GM12865 (cell line): ENCODE data around the gene PPFIBP1.

Experiments used
- DNase-seq: peaks from one replicate; pipeline ENCODE4 v3.0.0; 2010; ENCODE audit warnings: low read depth
- H3K4me3 ChIP-seq: 2 replicates; pipeline ENCODE4 v1.5.1; 2011; ENCODE audit warnings: mild to moderate bottlenecking, low read depth, low read length, control low read depth
- TF ChIP-seq, protein P1 (sequence below): IDR thresholded peaks from 2 replicates; pipeline ENCODE4 v1.5.1; 2011; ENCODE audit warnings: low read length, control low read depth, low read depth, inconsistent platforms; ENCODE audit not compliant: insufficient read depth; ENCODE audit errors: missing control alignments

PPFIBP1 gene

DNA sequence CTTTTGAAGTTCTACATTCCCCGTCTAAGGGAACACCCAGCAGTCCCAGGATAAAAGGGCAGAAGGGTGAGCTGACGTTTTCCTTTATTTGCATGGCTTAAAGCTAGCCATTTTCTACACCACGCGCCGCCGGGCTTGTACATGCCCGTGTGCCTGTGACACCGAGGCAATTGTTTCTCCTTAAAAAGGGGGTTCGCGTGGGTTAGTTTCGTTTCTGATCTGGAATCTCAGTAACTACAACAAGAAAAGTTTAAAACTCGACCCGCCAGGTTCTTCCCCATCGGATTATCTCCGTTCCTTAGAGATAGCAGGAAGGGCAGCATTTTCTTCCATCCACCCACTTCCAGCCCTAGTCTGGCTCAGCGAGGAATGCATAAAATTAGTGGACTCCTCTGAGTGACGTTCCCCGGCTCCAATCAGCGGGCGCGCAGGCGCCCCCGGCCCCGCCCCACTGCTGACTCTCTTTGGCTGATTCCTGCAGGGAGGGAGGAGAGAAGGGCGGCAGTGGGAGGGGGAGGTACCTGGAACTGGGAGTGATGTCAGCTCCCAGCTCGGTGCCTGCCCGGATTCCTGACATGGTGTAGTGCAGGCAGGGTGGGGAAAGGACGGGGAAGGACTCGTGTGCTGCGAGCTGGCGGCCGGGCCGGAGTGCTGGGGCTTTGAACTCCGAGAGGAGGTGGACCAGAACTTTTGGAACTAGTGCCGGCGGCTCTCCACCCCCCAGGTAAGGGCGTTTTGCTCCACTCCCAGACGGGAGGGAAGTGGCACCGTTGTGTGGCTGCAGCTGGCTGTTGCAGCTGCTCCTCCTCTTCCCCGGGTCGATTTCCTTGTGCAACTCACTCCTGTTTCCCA, at the start of gene PPFIBP1:
PPFIBP1 (plus strand) TSS at position 565 of the 852 bp plus-strand sequence. CDS start 109,191 bp downstream, outside the sequence.
- peak; percentile 96 for DNase-seq
- TF ChIP-seq, protein P1, sequence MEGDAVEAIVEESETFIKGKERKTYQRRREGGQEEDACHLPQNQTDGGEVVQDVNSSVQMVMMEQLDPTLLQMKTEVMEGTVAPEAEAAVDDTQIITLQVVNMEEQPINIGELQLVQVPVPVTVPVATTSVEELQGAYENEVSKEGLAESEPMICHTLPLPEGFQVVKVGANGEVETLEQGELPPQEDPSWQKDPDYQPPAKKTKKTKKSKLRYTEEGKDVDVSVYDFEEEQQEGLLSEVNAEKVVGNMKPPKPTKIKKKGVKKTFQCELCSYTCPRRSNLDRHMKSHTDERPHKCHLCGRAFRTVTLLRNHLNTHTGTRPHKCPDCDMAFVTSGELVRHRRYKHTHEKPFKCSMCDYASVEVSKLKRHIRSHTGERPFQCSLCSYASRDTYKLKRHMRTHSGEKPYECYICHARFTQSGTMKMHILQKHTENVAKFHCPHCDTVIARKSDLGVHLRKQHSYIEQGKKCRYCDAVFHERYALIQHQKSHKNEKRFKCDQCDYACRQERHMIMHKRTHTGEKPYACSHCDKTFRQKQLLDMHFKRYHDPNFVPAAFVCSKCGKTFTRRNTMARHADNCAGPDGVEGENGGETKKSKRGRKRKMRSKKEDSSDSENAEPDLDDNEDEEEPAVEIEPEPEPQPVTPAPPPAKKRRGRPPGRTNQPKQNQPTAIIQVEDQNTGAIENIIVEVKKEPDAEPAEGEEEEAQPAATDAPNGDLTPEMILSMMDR, result peak; percentile 30
- H3K4me3 ChIP-seq, result peak within 1 kb of the TSS; percentile 79

DNA sequence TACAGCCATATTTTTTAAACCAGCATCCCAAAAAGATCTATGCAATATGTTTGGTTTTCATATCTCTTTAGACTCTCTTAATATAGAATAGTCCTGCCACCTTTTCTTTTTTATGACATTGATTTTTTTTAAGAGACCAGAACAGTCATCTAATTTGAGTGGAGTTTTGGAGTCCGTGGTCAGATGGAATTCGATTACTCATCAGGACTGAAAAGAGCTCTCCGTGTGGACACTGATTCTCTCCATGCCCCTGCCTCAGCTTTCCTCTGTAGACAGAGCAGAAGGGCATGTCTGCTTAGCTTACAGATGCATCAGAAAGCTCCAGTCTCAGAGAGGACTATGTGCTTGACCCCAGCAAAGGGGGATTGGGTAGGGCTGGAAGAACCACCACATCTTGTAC, 49.7 kb upstream of the PPFIBP1 start:
- TF ChIP-seq, protein P1, result no peak
- H3K4me3 ChIP-seq, result no peak overlapping the region
- no peak for DNase-seq

DNA sequence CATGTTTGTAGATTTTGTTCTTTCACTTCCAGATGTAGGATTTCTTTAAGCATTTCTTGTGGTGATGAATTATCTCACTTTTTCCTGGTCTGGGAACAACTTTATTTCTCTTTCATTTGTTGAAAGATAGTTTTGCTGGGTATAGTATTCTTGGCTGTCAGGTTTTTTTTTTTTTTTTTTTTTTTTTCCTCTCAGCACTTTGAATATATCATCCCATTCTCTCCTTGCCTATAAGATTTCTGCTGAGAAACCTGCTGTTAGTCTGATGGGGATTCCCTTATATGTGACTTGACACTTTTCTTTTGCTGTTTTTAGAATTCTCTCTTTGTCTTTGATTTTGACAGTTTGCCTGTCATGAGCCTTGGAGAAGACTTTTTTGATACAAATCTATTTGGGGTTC, 47.0 kb upstream of the PPFIBP1 start:
- H3K4me3 ChIP-seq, result no peak overlapping the region
- DNase-seq, result no peak
- TF ChIP-seq, protein P1, result no peak

DNA sequence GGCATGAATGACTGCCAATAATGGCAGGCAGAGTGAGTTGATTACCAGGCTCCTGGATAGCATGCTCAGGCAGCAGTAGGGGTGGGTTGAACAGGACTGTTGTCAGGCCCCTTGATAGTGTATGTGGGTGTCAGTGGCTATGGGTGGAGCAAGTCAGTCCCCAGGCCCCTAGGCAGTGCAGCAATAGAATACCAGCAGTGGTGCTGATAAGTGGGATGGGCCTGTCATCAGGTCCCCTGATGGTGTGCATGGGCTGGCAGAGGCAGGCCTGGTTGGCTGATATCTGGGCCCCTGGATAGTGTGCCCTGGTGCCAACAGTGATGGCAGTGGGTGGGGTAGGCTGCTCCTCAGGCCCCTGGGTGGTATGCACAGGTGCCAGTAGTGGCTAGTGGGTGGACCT, 45.1 kb upstream of the PPFIBP1 start:
- no peak for DNase-seq
- TF ChIP-seq, protein P1, result no peak
- no peak overlapping the region for H3K4me3 ChIP-seq

DNA sequence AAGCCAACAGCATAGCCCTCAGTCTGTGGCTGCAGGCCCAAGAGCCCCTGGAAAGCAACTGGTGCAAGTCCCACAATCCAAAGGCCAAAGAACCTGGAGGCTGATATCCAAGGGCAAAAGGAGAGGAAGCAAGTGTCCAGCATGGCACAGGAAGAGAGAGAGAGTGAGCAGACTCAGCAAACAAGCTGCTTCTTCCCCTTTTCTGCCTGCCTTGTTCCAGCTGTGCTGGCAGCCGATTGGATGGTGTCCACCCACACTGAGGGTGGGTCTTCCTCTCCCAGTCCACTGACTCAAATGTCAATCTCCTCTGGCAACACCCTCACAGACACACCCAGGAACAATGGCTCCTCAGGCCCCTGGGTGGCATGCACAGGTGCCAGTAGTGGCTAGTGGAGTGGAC, 44.0 kb upstream of the PPFIBP1 start:
- DNase-seq, result no peak
- H3K4me3 ChIP-seq, result no peak overlapping the region

DNA sequence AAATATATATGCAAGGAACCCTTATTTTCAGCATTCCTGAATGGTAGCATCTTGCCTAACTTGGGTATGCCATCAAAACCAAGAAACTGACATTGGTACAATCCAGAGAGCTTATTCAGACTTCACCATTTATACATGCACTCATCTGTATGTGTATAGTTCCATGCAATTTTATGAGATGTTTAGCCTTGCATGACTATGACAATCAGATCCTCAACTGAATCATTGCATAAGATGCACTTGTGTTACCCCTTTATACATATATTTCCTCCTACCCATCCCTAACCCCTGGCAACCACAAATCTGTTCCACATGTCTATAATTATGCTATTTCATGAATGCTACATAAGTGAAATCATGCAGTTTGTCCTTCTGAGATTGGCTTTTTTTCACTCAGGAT, 37.0 kb upstream of the PPFIBP1 start:
- TF ChIP-seq, protein P1, result no peak

More for the DNA sequence above, 44.0 kb upstream of the PPFIBP1 start:
- TF ChIP-seq, protein P1, result no peak

DNA sequence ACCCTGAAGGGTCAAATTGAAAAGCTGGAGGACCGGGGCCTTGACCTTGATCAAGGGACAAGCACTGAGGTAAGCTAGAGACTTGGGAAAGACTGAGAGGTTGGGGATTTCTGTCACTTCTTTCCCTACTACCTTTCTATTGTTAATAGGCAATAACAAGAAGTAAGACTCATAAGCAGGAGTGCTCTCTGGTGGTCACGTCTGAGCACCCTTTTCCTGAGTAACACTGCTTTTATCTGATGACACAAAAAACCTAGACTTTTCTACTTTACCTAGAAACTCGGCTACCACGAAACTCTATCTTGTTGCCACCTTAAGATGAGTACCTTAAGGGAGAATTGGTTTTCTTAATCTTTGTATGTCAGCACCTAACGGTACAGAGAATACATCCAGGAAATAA, 35.5 kb upstream of the PPFIBP1 start:
- TF ChIP-seq, protein P1, result no peak
- DNase-seq, result no peak
- no peak overlapping the region for H3K4me3 ChIP-seq

More for the DNA sequence above, 37.0 kb upstream of the PPFIBP1 start:
- DNase-seq, result no peak
- no peak overlapping the region for H3K4me3 ChIP-seq
